Small intestine (tissue), 7 donors: ENCODE measurements around the gene ARHGAP18. TPM values are rescaled to one million over a fixed set of nuclear protein-coding genes. Genes with fewer than 3 reads are reported as not detected.

Experiments used
- DNase-seq, 2 donors: peaks; one replicate each; pipeline versions ENCODE4 v3.0.0 to v3.0.0-alpha.2; 2013
- FAIRE-seq: peaks from 2 replicates; lab custom pipeline; 2012; peaks lifted over from hg19 to GRCh38; lab: Jason Lieb, UNC
- H3K27ac ChIP-seq, 3 donors: one replicate each; pipeline ENCODE4 v1.5.1; 2013; ENCODE audit warnings: low read length in 2 of 3, mild to moderate bottlenecking in 2 of 3, control low read depth in 1 of 3, inconsistent platforms in 1 of 3, low read depth in 1 of 3, moderate library complexity in 1 of 3
- H3K27me3 ChIP-seq, 3 donors: one replicate each; pipeline ENCODE4 v1.6.1; 2013; ENCODE audit warnings: low read length in 3 of 3, inconsistent platforms in 1 of 3; ENCODE audit not compliant: control insufficient read depth in 3 of 3, insufficient read depth in 3 of 3
- H3K36me3 ChIP-seq, 3 donors: one replicate each; pipeline ENCODE4 v1.6.1; 2013; ENCODE audit warnings: low read length in 3 of 3, inconsistent platforms in 1 of 3, low read depth in 1 of 3, mild to moderate bottlenecking in 1 of 3, moderate library complexity in 1 of 3; ENCODE audit not compliant: control insufficient read depth in 3 of 3, insufficient read depth in 2 of 3
- H3K4me1 ChIP-seq, 3 donors: one replicate each; pipeline ENCODE4 v1.6.1; 2013; ENCODE audit warnings: low read length in 2 of 3, inconsistent platforms in 1 of 3, low read depth in 1 of 3, mild to moderate bottlenecking in 1 of 3, moderate library complexity in 1 of 3; ENCODE audit not compliant: control insufficient read depth in 3 of 3, insufficient read depth in 2 of 3
- H3K4me3 ChIP-seq, 3 donors: one replicate each; pipeline ENCODE4 v1.5.1; 2013; ENCODE audit warnings: low read length in 3 of 3, control low read depth in 1 of 3, inconsistent platforms in 1 of 3, low read depth in 1 of 3, mild to moderate bottlenecking in 1 of 3, moderate library complexity in 1 of 3
- H3K9me3 ChIP-seq, 2 donors: one replicate each; pipeline ENCODE4 v1.6.1; 2013; ENCODE audit warnings: low read depth in 1 of 2, low read length in 1 of 2; ENCODE audit not compliant: control insufficient read depth in 2 of 2, insufficient read depth in 1 of 2
- WGBS, 3 donors: extraction: QIAGEN DNeasy Blood & Tissue Kit; methylation state at CpG; one replicate each; pipeline ENCODE4 v1.1.7; 2013; 5-methylcytosine and 5-hydroxymethylcytosine counted together
- polyA plus RNA-seq, 4 donors: library from polyadenylated mRNA; stranded (reverse) in 3 of 4; unstranded in 1 of 4; fragments of 200-250 nt in 3 of 4; fragments of 120-200 nt in 1 of 4; gene quantifications; one replicate each; pipeline versions ENCODE4 v1.2.1 to v1.2.3, GENCODE V29; 2013
- donor health status: healthy with polysubstance abuse.
- donor health status: control.
- donor health status: control.
- donor health status: Bipolar disorder and iron deficiency.
- donor health status: healthy.

Gene ARHGAP18
- polyA plus RNA-seq, 4 donors = 15.1 to 46.7 (median 29.3) TPM

DNA sequence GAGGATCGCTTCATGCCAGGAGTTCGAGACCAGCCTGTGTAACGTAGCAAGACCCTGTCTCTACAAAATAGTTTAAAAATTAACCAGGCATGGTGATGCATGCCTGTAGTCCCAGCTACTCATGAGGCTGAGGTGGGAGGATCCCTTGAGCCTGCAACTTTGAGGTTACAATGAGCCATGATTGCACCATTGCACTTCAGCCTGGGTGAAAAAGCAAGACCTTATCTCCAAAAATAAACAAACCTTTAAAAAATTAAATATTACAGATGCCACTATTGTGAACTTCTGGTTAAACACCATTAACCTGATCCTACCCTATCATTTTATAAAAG, 116.8 kb downstream of the ARHGAP18 start:
- no peak overlapping the region for H3K4me3 ChIP-seq
- no peak for FAIRE-seq
- H3K9me3 ChIP-seq = no peaks in the 10 kb centered on the region
- no peaks in the 10 kb centered on the region for H3K4me1 ChIP-seq
- no peak overlapping the region for H3K27ac ChIP-seq
- no peaks in the 10 kb centered on the region for H3K27me3 ChIP-seq
- peaks cover 0 to 10% (median 7%) of the 10 kb centered on the region in 3 donors for H3K36me3 ChIP-seq
- no peak for DNase-seq
- 77 to 93% (median 91%) methylated on average over 3 of the region's 3 CpGs for WGBS, 3 donors

DNA sequence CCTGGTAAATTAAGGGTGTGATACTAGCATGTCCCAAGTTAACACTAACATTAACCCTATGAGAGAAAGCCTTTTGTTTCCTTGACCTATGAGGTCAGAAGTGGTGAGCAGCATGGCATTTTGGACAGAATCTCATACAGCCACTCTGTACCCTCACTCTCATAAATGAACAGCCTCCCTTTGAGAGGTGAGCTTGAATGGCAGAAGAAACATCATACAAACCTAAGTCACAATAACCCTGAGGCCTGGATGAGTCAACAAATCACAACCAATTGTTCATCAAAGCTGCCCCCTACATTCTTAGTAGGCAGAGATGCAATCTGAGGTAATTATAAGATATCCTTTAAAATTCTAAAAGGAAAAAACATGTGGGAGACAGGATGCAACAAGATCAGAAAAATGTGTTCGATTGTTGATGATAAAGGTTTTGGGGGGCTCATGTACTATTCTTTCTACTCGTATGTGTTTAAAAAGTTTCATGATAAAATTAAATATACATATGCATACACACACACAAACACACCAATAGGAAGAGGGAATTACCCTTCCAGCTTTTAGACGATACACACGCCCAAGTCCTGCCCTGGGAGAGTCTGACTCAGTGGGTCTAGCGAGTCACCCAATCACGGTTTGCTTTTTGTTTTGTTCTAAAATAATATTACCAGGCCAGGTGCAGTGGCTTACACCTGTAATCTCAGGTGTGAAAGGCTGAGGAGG, 117.3 kb downstream of the ARHGAP18 start:
- FAIRE-seq = no peak
- Histone ChIP-seq H3K4me3 (no peak overlapping the region), H3K36me3 (peaks cover 0 to 11% (median 7%) of the 10 kb centered on the region in 3 donors), H3K27ac (no peak overlapping the region), H3K27me3 (no peaks in the 10 kb centered on the region), H3K9me3 (no peaks in the 10 kb centered on the region), H3K4me1 (no peaks in the 10 kb centered on the region)
- WGBS, 3 donors = 84 to 91% (median 90%) methylated on average over 6 of the region's 6 CpGs
- DNase-seq = no peak

DNA sequence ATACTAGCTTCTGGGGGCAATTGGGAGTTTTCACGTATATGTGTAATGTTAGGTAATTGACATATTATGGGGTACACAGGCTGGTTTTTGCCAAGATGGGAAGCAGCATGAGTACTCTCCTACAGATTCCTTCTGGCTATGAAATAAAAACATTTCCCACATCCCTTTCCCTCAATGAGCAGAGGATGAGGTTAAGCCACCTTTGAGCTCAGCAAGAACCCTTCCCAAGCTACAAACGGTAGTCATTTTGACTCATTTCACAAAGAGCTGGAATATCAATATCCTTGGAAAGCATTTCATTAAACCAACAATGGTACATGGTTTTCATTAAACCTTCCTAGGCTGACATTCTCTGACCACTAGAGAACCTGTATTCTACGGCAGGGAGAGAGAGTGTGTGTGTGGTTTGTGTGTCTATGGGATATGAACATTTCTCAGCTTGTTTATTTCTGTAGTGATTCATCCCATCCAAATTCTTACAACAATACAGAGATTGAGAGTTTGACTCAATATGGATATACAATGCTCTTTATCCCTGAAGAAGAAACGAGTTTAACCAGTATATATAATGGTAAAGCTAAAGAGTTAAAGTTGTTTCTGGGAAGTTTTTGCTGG, 119.5 kb downstream of the ARHGAP18 start:
- Histone ChIP-seq H3K4me3 (no peak overlapping the region), H3K27me3 (no peaks in the 10 kb centered on the region), H3K36me3 (peaks cover 0 to 10% (median 10%) of the 10 kb centered on the region in 3 donors), H3K4me1 (no peaks in the 10 kb centered on the region), H3K9me3 (no peaks in the 10 kb centered on the region), H3K27ac (no peak overlapping the region)
- FAIRE-seq (no peak), DNase-seq (no peak)
- 85 to 93% (median 93%) methylated on average over 4 of the region's 4 CpGs for WGBS, 3 donors

DNA sequence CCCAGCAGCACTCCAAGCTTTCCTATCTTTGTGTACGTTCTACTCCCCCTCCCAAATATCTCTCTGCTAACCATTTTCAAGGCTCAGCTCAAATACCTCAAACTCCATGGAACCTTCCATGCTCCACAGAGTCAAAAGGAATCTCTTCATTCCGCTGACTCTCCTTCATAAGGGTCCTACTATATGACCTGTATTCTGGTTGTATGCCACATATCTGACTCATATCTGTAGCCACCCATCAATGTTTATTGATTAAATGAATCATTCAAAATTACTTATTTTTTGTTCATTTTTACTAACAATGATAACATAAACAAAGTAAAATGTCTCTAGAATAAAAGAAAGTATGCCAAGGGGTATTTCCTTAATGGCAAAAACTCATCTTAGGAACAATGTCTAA, 123.2 kb downstream of the ARHGAP18 start:
- H3K4me1 ChIP-seq = no peaks in the 10 kb centered on the region
- FAIRE-seq (no peak), DNase-seq (no peak)
- no peaks in the 10 kb centered on the region for H3K9me3 ChIP-seq
- H3K27ac ChIP-seq = no peak overlapping the region
- H3K27me3 ChIP-seq = no peaks in the 10 kb centered on the region
- 92 to 98% (median 95%) methylated on average over 2 of the region's 2 CpGs for WGBS, 3 donors
- peaks cover 4 to 12% (median 8%) of the 10 kb centered on the region in 3 donors for H3K36me3 ChIP-seq
- H3K4me3 ChIP-seq = no peak overlapping the region

DNA sequence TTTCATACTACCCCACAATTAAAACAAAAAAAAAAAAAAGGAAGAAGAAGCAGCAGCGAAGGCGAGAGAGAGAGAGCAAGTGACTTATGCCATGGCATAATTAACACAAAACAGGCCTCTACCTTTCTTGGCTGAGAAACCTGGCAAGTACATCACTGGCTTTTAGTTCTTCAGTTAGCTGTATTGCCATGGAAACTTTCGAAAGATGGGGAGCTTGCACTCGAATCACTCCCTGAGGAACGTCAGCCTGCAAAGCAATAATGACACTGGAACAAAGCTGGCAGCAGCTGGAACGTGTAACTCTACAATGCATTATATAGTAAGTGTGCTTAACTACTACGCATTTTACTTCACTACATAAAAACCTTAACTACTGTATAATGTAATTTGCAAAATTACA, 126.1 kb downstream of the ARHGAP18 start:
- H3K36me3 ChIP-seq = peaks cover 4 to 17% (median 9%) of the 10 kb centered on the region in 3 donors
- no peak for DNase-seq
- H3K27ac ChIP-seq = no peak overlapping the region
- H3K9me3 ChIP-seq = no peaks in the 10 kb centered on the region
- no peak for FAIRE-seq
- H3K27me3 ChIP-seq = no peaks in the 10 kb centered on the region
- no peaks in the 10 kb centered on the region for H3K4me1 ChIP-seq
- 83 to 93% (median 90%) methylated on average over 7 of the region's 7 CpGs for WGBS, 3 donors
- H3K4me3 ChIP-seq = no peak overlapping the region

DNA sequence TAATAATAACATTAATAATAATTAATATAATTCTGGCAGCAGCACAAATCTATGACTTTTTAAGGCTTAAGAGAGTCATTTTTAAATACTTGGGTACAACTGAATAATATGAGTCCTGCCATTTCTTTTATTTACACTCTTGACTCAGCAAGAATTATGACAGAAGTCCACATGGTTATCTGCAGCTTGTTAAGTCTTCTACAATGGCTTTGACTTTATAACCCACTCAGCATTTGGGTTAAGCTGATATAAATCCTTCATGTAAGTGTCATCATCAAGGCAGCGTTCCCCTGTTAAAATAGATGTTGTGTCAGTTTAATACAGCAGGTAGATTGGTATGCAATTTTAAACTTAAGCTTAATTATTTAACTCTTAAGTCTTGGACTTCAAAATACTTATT, 131.7 kb downstream of the ARHGAP18 start:
- no peak overlapping the region for H3K27ac ChIP-seq
- no peak for FAIRE-seq
- H3K27me3 ChIP-seq = no peaks in the 10 kb centered on the region
- no peak for DNase-seq
- H3K36me3 ChIP-seq = peaks cover 2 to 8% (median 5%) of the 10 kb centered on the region in 3 donors
- no peak overlapping the region for H3K4me3 ChIP-seq
- WGBS, 3 donors = 80 to 98% (median 97%) methylated on average over 1 of the region's 1 CpG
- H3K4me1 ChIP-seq = no peaks in the 10 kb centered on the region
- H3K9me3 ChIP-seq = no peaks in the 10 kb centered on the region

DNA sequence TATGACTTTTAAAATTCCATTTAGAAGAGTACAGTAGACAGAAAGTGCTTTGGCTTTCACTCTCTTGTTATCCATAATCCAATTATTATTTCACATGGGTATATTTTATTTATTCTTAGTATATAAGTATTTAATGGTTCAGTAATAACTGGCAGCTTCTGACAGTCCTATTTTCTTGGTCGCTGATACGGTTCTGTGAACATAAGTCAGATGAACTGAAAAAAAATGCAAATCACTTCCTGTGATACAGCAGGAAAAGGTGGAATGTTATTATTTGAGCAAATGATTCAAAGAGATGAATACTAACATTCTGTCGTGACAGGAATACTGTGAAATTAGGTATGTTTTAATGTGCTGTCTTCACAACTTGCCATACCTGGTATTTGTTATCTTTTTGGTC, 132.3 kb downstream of the ARHGAP18 start:
- H3K4me3 ChIP-seq = no peak overlapping the region
- H3K9me3 ChIP-seq = no peaks in the 10 kb centered on the region
- peaks cover 0 to 8% (median 4%) of the 10 kb centered on the region in 3 donors for H3K36me3 ChIP-seq
- WGBS, 3 donors = 82 to 90% (median 84%) methylated on average over 3 of the region's 3 CpGs
- H3K4me1 ChIP-seq = no peaks in the 10 kb centered on the region
- no peak for DNase-seq
- no peak for FAIRE-seq
- no peaks in the 10 kb centered on the region for H3K27me3 ChIP-seq
- no peak overlapping the region for H3K27ac ChIP-seq

DNA sequence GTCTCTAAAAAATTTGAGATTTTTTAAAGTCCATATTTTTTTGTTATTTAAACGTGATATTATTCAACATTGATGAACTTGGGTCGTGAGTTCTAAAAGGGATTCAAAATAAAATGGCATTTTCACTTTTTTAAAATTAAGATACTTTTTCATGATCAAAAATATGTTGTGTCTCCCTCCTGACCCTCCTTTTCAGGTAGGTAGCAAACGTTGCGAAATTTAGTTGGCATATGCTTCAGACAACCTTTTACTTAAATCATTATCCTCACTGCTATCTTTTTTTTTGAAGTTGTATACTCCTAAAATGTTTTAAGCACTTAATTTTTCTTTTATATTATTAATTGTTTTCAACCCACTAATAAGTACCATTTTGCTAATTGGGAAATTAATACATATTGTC, 133.5 kb downstream of the ARHGAP18 start:
- no peak overlapping the region for H3K27ac ChIP-seq
- peaks cover 0 to 8% (median 2%) of the 10 kb centered on the region in 3 donors for H3K36me3 ChIP-seq
- H3K4me1 ChIP-seq = no peaks in the 10 kb centered on the region
- no peak for FAIRE-seq
- 91 to 95% (median 92%) methylated on average over 4 of the region's 4 CpGs for WGBS, 3 donors
- H3K4me3 ChIP-seq = no peak overlapping the region
- H3K27me3 ChIP-seq = no peaks in the 10 kb centered on the region
- no peak for DNase-seq
- no peaks in the 10 kb centered on the region for H3K9me3 ChIP-seq
